Transverse colon (tissue), 4 donors: ENCODE measurements around the gene HSD11B2. TPM values are rescaled to one million over a fixed set of nuclear protein-coding genes. Genes with fewer than 3 reads are reported as not detected.

Experiments
- DNase-seq: peaks from one replicate; pipeline ENCODE4 v3.0.0-alpha.2; 2019
- H3K27ac ChIP-seq, 4 donors: fragments of 200-600 bp; sonication (generic); 2 replicates each; pipeline ENCODE4 v1.5.1; 2016 to 2018; ENCODE audit warnings: inconsistent platforms in 4 of 4
- H3K27me3 ChIP-seq: fragments of 200-600 bp; sonication (generic); 2 replicates; pipeline ENCODE4 v1.5.1; 2017; ENCODE audit warnings: inconsistent platforms
- H3K36me3 ChIP-seq, 4 donors: fragments of 200-600 bp; sonication (generic); 2 replicates each; pipeline ENCODE4 v1.5.1; 2017 to 2019; ENCODE audit warnings: inconsistent platforms in 4 of 4
- H3K4me1 ChIP-seq, 4 donors: fragments of 200-600 bp; sonication (generic); 2 replicates each; pipeline ENCODE4 v1.5.1; 2017 to 2020; ENCODE audit warnings: inconsistent platforms in 4 of 4
- H3K4me3 ChIP-seq, 4 donors: fragments of 200-600 bp; sonication (generic); 1 replicate in 1 of 4; 2 replicates in 3 of 4; pipeline versions ENCODE4 v1.5.1 to v1.6.1; 2017 to 2019; ENCODE audit warnings: inconsistent platforms in 4 of 4
- H3K9me3 ChIP-seq, 2 donors: fragments of 200-600 bp; sonication (generic); 2 replicates each; pipeline ENCODE4 v1.5.1; 2017 to 2019; ENCODE audit warnings: inconsistent platforms in 2 of 2
- EP300 ChIP-seq: sonication (generic); formaldehyde crosslinking; IDR thresholded peaks from one replicate; pipeline ENCODE4 v1.6.1; 2017; ENCODE audit warnings: antibody characterized with exemption, low read depth
- POLR2A ChIP-seq: fragments of 450-650 bp; IDR thresholded peaks from one replicate; pipeline ENCODE4 v1.6.1; 2016; ENCODE audit warnings: antibody characterized with exemption, mild to moderate bottlenecking, moderate library complexity
- POLR2AphosphoS5 ChIP-seq, 3 donors: sonication (generic); formaldehyde crosslinking; IDR thresholded peaks; one replicate each; pipeline ENCODE4 v1.6.1; 2016; ENCODE audit warnings: antibody characterized with exemption in 3 of 3
- whole genome bisulfite sequencing, 2 donors: methylation state at CpG; one replicate each; pipeline ENCODE4 v1.1.5; 2018; ENCODE audit warnings: low coverage in 1 of 2; 5-methylcytosine and 5-hydroxymethylcytosine counted together
- in situ Hi-C, 4 donors: fragments of 200-750 bp; cut with MboI; loops; one replicate each; pipeline versions ENCODE4 v1.15.0 to v1.15.1; 2017; ENCODE audit warnings: low sequenced_read_pairs in 3 of 4, low pct_ligation_motif_present in 1 of 4, low pct_unique_long_range_greater_than_20kb in 1 of 4
- intact Hi-C: fragments of 100-400 bp; cut with DNase I; formaldehyde crosslinking; loops from one replicate; pipeline ENCODE4 v1.15.1; 2023; ENCODE audit warnings: low total_unique reads
- total RNA-seq, 4 donors: library from RNA; depleted of rRNA; stranded (reverse); fragments of >200 nt; gene quantifications; one replicate each; pipeline ENCODE4 v1.1.0, GENCODE V29; 2016
- TF ChIP-seq, protein P1 (sequence below), 5 experiments: fragments of 200-600 bp in 3 of 5; fragments of 450-650 bp in 2 of 5; sonication (generic) in 3 of 5; IDR thresholded peaks; 1 replicate in 2 of 5; 2 replicates in 3 of 5; pipeline ENCODE4 v1.5.1; 2016 to 2017; ENCODE audit warnings: antibody characterized with exemption in 5 of 5, inconsistent platforms in 3 of 5, mild to moderate bottlenecking in 2 of 5, moderate library complexity in 1 of 5

The HSD11B2 gene
- total RNA-seq, 4 donors from 2014 or later, result 667 to 1,081 (median 790) TPM

DNA sequence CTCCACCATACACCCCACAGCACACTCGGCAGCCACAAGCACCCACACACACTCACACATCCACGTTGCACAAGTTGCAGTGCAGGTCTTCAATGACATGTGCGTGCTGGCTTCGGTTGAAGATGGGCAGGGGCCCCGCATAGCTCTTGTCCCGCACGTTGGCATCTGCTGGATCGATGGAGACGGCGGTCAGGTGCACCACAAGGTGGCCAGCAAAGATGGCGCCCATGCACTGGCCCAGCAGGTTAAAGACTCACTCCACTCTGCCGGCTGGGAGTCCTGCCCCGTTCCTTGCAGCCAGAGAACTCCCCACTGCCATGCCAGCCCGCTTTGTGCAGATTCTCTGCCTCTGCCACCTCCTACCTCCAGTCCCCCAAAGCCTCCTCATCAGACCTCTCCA, 30.0 kb upstream of the HSD11B2 start:
- no peak overlapping the region for H3K27ac ChIP-seq
- H3K4me3 ChIP-seq, result no peak overlapping the region
- H3K36me3 ChIP-seq, result no peaks in the 10 kb centered on the region
- no peaks in the 10 kb centered on the region for H3K9me3 ChIP-seq
- WGBS, 2 donors, result 80 to 94% methylated on average over 1 to 14 of the region's 14 CpGs
- peaks cover 20 to 43% (median 31%) of the 10 kb centered on the region in 4 donors for H3K4me1 ChIP-seq
- no peak for TF ChIP-seq POLR2A
- TF ChIP-seq POLR2AphosphoS5 (IDR thresholded peaks at IDR 0.05), result no peak
- no peak for TF ChIP-seq EP300
- TF ChIP-seq, protein P1, sequence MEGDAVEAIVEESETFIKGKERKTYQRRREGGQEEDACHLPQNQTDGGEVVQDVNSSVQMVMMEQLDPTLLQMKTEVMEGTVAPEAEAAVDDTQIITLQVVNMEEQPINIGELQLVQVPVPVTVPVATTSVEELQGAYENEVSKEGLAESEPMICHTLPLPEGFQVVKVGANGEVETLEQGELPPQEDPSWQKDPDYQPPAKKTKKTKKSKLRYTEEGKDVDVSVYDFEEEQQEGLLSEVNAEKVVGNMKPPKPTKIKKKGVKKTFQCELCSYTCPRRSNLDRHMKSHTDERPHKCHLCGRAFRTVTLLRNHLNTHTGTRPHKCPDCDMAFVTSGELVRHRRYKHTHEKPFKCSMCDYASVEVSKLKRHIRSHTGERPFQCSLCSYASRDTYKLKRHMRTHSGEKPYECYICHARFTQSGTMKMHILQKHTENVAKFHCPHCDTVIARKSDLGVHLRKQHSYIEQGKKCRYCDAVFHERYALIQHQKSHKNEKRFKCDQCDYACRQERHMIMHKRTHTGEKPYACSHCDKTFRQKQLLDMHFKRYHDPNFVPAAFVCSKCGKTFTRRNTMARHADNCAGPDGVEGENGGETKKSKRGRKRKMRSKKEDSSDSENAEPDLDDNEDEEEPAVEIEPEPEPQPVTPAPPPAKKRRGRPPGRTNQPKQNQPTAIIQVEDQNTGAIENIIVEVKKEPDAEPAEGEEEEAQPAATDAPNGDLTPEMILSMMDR (IDR thresholded peaks at IDR 0.05), result no peak
- DNase-seq, result no peak
- intact Hi-C loops, result no loop called here
- in situ Hi-C loops, result no loop called here
- H3K27me3 ChIP-seq, result no peaks in the 10 kb centered on the region

DNA sequence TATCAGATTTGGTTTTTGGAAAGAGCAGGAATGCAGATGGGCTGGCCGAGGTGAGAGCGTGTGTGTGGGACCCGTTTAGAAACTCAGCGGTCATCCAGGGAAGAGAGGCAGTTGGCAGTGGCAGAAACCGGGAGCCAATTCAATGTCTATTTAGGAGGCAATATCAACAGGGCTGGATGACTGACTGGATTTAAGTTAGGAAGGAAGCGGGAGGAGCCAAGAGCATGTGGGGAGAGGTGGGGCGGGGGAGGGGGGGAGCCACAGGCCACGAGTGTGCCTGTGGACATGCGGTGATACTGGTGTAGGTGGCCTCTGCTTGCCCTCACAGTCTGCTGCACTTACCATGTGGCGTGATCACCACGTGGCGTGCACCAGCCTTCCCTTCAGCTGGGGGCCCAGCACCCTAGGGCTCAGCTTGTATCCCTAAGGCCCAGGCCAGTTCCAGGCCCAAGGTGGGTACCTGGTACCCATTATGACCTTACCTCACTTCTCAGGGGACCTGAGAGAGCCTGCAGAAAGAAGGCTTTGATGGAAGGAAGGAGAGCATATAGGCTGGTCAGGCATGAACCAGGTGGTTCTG, 26.9 kb upstream of the HSD11B2 start:
- WGBS, 2 donors, result 70 to 74% methylated on average over 2 to 12 of the region's 12 CpGs
- H3K4me1 ChIP-seq, result peaks cover 9 to 33% (median 19%) of the 10 kb centered on the region in 4 donors
- H3K27ac ChIP-seq, result peak overlapping the region; percentile 79 to 83 (median 82)
- intact Hi-C loops, result no loop called here
- no peak for TF ChIP-seq POLR2A
- H3K36me3 ChIP-seq, result no peaks in the 10 kb centered on the region
- in situ Hi-C loops, result no loop called here
- no peaks in the 10 kb centered on the region for H3K27me3 ChIP-seq
- no peak overlapping the region for H3K4me3 ChIP-seq
- H3K9me3 ChIP-seq, result no peaks in the 10 kb centered on the region
- DNase-seq, result no peak

DNA sequence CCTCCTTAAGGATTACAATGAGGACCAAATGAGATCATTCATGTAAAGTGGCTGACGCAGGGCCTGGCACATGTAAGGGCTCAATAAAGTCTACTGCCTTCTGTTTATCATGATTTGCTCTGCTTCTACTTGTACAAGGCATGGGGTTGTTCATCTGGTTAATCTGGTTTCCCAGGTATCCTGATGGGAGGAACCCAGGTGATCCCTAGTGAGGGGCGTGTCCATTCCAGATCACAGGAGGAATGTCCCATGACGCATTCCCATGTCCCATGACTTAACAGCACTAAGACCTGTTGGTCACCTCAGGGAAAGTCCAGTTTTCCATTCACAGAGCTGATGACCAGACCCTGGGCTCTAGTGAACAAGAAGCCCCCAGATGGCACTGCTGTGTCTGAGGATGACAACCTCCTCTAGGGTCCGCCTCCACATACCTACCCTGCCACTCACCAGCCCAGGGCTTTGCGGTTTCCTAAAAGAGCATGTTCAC, 26.1 kb upstream of the HSD11B2 start:
- H3K4me1 ChIP-seq, result peaks cover 5 to 26% (median 13%) of the 10 kb centered on the region in 4 donors
- H3K36me3 ChIP-seq, result no peaks in the 10 kb centered on the region
- in situ Hi-C loops (no loop called here), intact Hi-C loops (no loop called here)
- TF ChIP-seq EP300 (peak; percentile 90), POLR2A (no peak), POLR2AphosphoS5 (IDR thresholded peaks at IDR 0.05) (peak; percentile 50 to 87 (median 82))
- TF ChIP-seq, protein P1 (IDR thresholded peaks at IDR 0.05), result no peak
- DNase-seq, result peak; percentile 87
- no peaks in the 10 kb centered on the region for H3K27me3 ChIP-seq
- H3K9me3 ChIP-seq, result no peaks in the 10 kb centered on the region
- WGBS, 2 donors, result 79% methylated on average over 5 of the region's 5 CpGs; no CpG with 5 or more reads in 1 of the 2 donors
- peak overlapping the region; percentile 79 to 83 (median 82) for H3K27ac ChIP-seq
- no peak overlapping the region for H3K4me3 ChIP-seq

DNA sequence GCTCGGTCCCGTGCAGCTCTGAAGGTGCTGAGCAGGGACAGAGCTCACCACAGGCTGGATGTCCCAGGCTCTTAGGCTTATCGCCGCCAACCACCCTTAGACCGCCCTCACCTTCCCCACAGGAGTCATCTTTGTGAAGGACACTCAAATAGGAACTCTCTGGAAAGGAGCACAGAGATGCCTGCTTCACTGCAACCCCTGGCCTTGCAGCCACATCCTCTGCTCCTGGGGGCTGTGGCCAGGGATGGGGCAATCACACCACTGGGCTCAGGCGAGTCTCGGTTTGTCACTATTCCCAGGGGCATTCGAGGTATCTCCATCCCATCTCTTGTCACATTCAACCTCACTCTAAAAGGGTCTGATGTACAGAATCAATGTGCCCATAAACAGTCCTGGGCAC, 25.6 kb upstream of the HSD11B2 start:
- Histone ChIP-seq H3K9me3 (no peaks in the 10 kb centered on the region), H3K4me3 (no peak overlapping the region), H3K27me3 (no peaks in the 10 kb centered on the region), H3K36me3 (no peaks in the 10 kb centered on the region), H3K27ac (peak overlapping the region; percentile 49 to 81 (median 69)), H3K4me1 (peaks cover 5 to 24% (median 12%) of the 10 kb centered on the region in 4 donors)
- in situ Hi-C loops, result no loop called here
- no peak for DNase-seq
- 92 to 100% methylated on average over 2 to 8 of the region's 8 CpGs for WGBS, 2 donors
- TF ChIP-seq POLR2AphosphoS5 (IDR thresholded peaks at IDR 0.05) (no peak), POLR2A (no peak), EP300 (no peak)
- TF ChIP-seq, protein P1 (IDR thresholded peaks at IDR 0.05), result no peak
- intact Hi-C loops, result no loop called here
